ENCODE data around the gene ZNF335.

Gene ZNF335, protein sequence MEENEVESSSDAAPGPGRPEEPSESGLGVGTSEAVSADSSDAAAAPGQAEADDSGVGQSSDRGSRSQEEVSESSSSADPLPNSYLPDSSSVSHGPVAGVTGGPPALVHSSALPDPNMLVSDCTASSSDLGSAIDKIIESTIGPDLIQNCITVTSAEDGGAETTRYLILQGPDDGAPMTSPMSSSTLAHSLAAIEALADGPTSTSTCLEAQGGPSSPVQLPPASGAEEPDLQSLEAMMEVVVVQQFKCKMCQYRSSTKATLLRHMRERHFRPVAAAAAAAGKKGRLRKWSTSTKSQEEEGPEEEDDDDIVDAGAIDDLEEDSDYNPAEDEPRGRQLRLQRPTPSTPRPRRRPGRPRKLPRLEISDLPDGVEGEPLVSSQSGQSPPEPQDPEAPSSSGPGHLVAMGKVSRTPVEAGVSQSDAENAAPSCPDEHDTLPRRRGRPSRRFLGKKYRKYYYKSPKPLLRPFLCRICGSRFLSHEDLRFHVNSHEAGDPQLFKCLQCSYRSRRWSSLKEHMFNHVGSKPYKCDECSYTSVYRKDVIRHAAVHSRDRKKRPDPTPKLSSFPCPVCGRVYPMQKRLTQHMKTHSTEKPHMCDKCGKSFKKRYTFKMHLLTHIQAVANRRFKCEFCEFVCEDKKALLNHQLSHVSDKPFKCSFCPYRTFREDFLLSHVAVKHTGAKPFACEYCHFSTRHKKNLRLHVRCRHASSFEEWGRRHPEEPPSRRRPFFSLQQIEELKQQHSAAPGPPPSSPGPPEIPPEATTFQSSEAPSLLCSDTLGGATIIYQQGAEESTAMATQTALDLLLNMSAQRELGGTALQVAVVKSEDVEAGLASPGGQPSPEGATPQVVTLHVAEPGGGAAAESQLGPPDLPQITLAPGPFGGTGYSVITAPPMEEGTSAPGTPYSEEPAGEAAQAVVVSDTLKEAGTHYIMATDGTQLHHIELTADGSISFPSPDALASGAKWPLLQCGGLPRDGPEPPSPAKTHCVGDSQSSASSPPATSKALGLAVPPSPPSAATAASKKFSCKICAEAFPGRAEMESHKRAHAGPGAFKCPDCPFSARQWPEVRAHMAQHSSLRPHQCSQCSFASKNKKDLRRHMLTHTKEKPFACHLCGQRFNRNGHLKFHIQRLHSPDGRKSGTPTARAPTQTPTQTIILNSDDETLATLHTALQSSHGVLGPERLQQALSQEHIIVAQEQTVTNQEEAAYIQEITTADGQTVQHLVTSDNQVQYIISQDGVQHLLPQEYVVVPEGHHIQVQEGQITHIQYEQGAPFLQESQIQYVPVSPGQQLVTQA (N-terminal part only)

DNA sequence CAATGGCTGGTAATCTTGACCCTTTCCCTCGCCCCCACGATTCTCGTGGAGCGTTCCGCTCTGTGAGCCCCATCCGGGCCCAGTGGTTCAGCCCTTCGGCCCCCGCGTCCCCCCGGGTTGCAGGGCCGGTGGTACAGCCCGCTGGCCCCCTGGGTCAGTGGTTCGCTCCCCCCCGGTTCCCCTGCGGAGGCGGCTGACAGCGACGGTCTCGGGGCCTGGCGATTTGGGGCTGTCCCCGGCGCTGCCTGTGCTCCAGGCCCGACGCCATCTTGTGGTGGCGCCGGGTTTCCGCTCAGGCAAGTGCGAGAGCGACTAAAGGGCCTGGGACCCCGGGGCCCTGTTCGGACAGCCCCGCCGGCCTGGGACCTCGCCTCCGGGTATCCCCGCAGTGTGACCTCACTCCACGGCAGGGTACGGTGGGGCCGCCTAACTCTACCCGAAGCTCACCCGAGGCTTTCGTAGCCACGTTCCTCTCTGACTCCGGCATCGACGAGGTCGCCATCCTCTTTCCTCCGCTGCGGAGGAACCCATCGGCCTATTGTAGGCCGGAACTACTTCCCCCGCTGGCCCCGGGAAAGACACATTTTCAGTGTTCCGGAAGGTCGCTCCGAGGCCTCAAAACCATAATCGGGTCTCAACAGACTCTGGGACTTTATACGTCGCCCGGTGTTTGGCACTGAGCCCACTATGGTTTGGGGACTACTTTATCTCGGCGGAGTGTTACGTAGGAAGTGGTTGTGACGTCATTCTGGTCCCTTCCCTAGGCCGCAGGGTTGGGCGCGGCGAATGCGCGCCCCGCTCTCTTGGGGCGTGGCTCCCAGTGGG, at the start of gene ZNF335:
Gene ZNF335 (minus strand): TSS at position 529 of the 825 bp plus-strand sequence. CDS start 793 bp downstream, outside the sequence.
- DNase-seq (ENCODE audit: low read depth in 3 of 3): peak; percentile 87 to 92 (median 87)

DNA sequence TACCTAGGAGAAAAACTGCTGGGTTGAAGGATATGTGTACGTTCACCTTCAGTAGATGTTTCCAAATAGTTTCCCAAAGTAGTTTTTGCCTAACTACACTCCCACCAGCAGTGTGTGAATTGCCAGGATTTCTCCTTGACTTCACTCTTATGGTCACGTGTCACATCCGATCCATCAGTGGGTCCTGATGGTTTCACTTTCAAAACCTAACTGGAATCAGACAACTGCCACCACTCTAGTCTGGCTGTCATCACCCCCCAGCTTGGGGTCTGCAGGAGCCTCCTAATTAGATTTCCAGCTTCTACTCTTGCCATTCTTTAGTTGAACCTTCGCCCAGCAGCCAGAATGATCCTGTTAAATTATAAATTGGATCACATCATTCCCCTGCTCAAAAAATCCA, 48.6 kb upstream of the ZNF335 start:
- no peak for DNase-seq (ENCODE audit: low read depth in 3 of 3)

DNA sequence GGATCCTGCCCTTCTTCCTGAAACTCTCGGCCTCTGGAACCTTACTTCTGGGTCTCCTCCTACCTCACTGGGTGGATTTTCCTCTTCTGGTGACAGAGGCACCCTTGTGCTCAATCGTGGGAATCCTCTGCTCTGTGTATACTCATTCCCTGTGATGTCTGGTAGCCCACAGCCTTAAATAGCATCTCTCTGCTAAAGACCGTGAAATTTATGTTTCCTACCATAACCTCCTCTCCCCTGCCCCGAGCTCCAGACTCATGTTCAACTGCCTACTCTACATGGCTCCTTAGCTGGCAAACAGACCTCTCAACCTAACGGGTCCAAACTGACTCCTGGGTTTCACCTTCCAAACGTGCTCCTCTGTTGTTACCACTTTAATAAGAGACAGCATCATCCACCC, 46.6 kb upstream of the ZNF335 start:
- no peak for DNase-seq (ENCODE audit: low read depth in 3 of 3)

DNA sequence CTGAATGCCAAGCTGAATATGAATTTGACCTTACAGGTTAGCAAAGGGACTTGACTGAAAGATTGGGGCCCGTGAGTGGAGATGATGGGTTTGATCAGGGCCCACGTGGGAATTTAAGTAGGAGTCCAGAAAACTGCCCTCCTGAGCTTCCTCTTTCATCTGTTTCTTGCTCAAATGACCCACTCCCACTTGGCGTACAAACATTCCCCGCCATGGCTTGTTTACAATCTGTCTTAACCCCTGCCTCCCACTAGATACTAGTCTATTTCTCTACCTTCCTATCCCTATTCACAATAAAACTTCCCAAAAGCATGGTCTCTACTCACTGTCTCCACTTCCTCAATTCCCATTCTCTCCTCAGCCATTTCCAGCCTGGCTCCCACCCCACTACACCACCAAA, 46.1 kb upstream of the ZNF335 start:
- DNase-seq (ENCODE audit: low read depth in 3 of 3): no peak

DNA sequence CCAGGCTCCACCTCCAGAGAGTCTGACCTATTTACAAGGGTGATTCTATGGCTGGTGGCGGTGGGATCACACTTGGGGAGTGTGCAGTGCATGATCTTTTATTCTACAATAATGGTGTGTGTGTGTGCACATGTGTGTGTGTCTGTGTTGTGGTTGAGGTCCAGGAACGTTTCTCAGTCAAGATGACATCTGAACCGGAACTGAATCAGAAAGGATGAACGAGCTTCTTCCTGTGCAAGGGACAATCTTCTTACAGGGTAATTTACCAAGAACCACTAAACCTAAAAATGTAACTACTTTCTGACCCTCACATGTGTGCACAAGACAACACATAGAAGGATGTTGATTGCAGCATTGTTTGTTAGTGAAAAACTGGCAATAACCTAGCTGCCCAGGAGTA, 45.3 kb upstream of the ZNF335 start:
- no peak for DNase-seq (ENCODE audit: low read depth in 3 of 3)

DNA sequence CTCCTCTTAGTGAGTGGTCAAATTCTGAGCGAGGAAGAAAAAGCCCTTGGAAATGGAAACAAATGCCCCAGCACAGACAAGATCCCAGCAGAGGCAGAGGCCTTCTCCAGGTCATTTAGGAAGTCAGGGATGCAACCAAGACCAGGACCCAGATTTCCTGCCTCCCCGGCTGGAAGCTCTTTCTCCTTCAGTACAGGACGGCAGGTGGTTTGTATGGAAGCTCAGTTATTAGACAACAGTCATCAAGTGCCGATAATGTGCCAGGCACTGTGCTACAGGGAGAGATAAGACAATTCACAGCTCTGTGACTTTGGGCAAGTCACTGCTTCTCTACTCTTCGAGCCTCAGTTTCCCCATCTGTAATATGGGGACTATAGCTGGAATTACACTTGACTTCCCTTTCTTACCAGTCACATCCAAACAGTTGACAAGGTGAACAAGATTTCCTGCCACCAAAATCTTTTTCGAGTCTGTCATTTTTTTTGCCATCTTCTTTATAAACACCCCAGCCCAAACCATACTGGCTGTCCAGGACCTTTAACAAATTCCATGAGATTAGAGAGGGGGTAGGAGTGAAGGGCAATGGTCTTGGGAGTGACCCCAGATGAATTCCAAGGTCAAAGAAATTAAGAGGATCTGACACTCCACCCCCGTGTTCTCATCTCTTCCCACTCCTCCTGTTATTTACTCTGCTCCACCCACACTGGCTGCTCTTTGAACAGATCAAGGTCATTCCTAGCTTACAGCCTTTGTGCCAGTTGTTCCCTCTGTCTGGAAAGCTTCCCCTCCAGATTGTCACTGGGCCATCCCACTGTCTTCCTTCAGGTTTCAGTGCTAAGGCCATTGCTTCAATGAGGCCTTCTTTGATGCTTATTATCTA, 42.8 kb upstream of the ZNF335 start:
- DNase-seq (ENCODE audit: low read depth in 3 of 3): no peak

DNA sequence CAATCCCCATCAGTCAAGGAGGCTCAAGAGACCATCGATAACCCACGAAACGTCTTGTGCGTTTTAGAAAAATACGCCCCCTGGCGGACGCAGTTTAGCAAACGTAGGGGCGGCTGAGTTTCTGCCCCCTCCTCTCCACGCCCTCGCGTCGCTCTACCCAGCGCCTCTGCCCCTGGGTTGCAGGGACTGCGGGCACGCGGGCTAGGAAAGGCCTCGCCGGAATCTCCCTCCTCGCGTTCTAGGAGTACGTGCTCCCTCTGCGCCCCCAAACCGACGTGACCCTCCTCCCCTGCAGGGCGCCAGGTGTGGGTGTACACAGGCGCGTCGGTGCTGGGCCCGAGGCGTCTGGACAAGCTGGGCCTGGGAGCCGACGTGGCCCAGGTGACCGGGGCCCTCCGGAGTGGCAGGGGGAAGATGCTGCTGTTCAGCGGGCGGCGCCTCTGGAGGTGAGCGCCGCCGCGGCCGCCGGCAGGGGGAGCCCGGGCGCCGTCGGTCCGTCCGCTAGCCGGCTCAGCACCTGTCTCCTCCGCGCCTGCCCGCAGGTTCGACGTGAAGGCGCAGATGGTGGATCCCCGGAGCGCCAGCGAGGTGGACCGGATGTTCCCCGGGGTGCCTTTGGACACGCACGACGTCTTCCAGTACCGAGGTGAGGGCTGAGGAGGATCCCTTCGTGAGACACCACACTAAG, 42.0 kb upstream of the ZNF335 start:
- DNase-seq (ENCODE audit: low read depth in 3 of 3): peak; percentile 44 to 70 (median 47)

DNA sequence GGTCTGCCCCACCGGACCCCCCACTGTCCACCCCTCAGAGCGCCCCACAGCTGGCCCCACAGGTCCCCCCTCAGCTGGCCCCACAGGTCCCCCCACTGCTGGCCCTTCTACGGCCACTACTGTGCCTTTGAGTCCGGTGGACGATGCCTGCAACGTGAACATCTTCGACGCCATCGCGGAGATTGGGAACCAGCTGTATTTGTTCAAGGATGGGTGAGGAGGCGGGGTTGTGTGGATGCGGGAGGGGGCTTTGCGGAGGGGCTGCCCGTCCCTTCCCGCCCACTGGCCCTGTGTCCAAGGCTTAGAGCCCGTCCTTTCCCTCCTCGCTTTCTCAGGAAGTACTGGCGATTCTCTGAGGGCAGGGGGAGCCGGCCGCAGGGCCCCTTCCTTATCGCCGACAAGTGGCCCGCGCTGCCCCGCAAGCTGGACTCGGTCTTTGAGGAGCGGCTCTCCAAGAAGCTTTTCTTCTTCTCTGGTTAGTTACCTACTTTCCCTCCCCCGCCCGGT, 41.4 kb upstream of the ZNF335 start:
- DNase-seq (ENCODE audit: low read depth in 3 of 3): no peak

DNA sequence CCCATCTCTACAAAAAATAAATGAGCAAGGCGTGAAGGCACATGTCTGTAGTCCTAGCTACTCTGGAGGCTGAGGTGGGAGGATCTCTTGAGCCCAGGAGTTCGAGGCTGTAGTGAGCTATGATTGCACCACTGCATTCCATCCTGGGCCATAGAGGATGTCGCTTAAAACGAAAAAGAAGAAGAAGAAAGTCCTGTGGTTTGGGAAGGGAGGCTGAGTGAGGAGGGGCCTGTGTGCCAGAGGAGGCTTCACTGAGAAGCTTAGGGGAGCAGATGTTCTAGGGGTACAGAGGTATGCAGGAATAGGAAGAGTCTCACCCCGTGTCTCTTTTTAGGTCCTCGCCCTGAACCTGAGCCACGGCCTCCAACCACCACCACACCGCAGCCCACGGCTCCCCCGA, 40.9 kb upstream of the ZNF335 start:
- DNase-seq (ENCODE audit: low read depth in 3 of 3): no peak

DNA sequence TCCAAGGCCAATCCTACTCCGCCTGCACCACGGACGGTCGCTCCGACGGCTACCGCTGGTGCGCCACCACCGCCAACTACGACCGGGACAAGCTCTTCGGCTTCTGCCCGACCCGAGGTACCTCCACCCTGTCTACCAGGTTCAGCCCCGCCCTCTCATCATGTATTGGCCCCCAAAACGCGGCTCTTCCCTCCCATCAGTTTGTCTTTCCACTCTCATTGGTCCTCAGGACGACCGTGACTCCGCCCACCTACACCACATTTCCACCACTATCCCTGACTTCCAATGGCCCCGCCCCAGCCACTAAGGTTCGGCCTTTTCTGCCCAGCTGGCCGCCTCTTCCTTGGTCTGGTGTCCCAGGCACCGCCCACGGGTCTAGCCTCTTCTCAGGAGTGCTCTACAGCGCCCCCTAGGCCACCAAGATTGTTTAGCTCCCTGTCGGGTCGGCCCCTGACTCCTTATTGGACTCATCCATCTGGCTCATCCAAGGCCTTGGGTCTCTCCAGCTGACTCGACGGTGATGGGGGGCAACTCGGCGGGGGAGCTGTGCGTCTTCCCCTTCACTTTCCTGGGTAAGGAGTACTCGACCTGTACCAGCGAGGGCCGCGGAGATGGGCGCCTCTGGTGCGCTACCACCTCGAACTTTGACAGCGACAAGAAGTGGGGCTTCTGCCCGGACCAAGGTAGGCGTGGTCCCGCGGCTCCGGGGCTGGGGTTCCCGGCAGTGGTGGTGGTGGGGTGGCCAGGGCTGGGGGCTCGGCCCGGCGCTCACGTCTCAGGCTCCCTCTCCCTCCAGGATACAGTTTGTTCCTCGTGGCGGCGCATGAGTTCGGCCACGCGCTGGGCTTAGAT, 39.9 kb upstream of the ZNF335 start:
- DNase-seq (ENCODE audit: low read depth in 3 of 3): peak in 1 of 3 experiments; percentile 58

DNA sequence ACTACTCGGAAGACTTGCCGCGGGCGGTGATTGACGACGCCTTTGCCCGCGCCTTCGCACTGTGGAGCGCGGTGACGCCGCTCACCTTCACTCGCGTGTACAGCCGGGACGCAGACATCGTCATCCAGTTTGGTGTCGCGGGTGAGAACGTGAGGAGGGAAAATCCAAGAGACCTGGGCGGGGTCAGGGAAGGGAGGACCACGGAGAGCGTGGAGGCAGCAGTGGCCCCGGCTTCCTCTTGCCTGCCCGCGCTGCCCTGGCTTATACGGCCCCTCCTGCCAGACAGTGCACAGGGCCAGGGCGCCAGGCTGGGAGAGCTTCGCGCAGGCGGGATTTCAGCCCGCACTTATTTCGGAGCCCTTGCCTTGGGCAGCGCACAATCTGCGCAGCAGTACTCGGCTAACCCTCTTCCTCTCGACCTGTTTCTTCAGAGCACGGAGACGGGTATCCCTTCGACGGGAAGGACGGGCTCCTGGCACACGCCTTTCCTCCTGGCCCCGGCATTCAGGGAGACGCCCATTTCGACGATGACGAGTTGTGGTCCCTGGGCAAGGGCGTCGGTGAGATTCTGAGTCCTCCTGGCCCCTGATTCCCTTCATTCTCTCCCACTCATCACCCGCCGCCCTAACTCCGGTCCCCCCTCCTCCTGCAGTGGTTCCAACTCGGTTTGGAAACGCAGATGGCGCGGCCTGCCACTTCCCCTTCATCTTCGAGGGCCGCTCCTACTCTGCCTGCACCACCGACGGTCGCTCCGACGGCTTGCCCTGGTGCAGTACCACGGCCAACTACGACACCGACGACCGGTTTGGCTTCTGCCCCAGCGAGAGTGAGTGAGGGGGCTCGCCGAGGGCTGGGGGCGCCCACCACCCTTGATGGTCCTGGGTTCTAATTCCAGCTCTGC, 38.7 kb upstream of the ZNF335 start:
- peak in 2 of 3 experiments; percentile 29 to 43 for DNase-seq (ENCODE audit: low read depth in 3 of 3)

DNA sequence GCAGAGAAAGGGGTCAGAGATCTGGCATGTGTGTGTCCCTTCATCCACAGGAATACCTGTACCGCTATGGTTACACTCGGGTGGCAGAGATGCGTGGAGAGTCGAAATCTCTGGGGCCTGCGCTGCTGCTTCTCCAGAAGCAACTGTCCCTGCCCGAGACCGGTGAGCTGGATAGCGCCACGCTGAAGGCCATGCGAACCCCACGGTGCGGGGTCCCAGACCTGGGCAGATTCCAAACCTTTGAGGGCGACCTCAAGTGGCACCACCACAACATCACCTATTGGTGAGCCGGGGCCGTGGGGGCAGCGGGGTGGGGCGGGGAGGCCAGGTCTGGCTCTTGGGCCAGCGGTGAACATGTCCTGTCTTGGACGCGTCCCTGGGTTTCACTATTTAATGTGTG, 37.8 kb upstream of the ZNF335 start:
- no peak for DNase-seq (ENCODE audit: low read depth in 3 of 3)

DNA sequence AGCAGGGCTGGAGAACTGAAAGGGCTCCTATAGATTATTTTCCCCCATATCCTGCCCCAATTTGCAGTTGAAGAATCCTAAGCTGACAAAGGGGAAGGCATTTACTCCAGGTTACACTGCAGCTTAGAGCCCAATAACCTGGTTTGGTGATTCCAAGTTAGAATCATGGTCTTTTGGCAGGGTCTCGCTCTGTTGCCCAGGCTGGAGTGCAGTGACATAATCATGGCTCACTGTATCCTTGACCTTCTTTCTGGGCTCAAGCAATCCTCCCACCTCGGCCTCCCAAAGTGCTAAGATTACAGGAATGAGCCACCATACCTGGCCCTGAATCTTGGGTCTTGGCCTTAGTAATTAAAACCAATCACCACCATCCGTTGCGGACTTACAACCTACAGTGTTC, 35.7 kb upstream of the ZNF335 start:
- DNase-seq (ENCODE audit: low read depth in 3 of 3): no peak

DNA sequence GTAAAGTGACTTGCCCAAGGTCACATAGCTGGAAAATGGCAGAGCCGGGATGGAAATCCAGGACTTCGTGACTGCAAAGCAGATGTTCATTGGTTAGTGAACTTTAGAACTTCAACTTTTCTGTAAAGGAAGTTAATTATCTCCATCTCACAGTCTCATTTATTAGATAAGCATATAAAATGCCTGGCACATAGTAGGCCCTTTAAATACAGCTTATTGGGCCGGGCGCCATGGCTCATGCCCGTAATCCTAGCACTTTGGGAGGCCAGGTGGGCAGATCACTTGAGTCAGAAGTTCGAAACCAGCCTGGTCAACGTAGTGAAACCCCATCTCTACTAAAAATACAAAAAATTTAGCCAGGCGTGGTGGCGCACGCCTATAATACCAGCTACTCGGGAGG, 35.0 kb upstream of the ZNF335 start:
- no peak for DNase-seq (ENCODE audit: low read depth in 3 of 3)

DNA sequence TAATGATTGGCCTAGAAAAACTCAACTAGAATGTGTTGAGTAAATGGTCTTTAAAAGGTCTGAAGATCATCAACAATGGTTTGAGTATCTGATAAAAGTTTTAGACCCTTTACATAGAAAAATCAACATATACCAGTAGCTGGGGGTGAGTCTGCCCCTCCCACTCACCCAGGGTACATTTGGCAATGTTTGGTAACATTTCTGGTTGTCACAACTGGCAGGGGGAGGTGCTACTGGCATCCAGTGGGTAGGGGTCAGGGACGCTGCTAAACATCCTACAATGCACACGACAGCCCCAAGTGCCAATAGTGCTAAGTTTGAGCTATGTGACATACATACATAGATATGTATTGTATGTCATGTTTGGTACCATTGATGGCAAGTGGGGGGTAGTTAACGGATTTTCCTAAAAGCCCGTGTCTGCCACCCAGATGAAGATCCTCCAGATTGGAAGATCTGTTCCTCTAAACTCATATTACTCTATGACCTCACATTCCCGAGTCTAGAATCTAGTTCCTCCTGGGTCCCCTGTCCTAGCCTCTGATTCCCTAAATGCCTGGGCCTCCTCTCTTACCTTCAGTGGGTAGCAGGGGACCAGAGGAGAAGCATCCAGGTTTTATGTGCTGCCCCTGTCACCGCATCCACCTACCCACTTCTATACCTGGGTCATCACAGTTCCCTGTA, 34.2 kb upstream of the ZNF335 start:
- DNase-seq (ENCODE audit: low read depth in 3 of 3): no peak

DNA sequence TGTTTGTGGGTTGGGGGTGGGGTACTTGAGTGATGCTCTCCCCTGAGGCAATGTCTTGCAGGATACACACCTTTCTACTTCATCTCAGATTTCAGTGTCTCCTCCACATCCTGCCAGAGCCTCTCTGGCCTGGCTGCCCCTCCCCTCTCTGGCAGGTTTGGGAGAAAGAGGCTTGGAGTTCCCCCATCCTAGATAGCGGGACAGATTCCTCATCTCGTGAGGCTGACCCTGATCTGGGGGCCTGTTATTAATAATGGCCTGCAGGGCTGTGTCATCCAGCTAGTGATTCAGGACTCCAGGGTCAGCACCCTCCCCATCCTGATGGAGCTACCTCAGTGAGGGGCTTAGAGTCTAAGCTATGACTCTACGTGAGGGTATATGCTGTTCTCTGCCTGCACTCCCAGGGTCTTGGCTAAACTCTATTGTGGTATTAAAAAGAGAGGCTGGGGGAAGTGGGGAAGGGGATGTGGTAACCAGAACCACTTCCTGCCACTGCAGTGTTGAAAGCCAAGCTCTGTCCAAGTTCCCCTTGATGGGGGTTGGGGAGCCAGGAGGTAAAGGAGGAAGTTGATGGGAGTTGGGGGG, 33.0 kb upstream of the ZNF335 start:
- DNase-seq (ENCODE audit: low read depth in 3 of 3): no peak
